T47D (cell line): ENCODE results near the gene STK32C.

Experiments
- DNase-seq, 2 experiments: peaks; one replicate each; pipeline versions ENCODE4 v3.0.0 to v3.0.0-alpha.2; 2011 to 2012; ENCODE audit warnings: low read depth in 1 of 2, low spot score in 1 of 2
- JUND ChIP-seq: IDR thresholded peaks from 2 replicates; pipeline ENCODE4 v1.6.1; 2012; ENCODE audit warnings: low read depth
- in situ Hi-C: cut with HindIII; loops from 2 replicates; pipeline ENCODE4 v1.10.0; 2016; ENCODE audit warnings: low sequenced_read_pairs, low pct_unique_long_range_greater_than_20kb

Gene STK32C

DNA sequence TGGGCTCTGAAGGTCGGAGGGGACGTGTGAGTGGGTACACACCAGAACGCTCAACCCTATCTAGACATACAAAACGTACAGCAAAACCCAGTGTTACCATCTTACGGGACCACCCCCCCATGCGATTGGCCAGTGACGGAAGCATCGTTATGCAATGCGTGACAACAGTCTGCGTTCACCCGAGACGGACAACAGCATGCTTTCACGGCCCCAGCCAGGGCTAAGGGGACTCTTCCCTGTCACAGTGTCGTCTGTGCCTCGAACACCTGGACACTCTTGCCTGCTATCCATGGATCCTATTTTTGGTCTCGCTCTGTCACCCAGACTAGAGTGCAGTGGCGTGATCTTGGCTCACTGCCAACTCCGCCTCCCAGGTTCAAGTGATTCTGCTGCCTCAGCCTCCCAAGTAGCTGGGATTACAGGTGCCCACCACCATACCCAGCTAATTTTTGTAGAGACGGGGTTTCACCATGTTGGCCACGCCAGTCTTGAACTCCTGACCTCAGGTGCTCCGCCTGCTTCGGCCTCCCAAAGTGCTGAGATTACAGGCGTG lies 97.7 kb downstream of the STK32C start:
- in situ Hi-C loops = no loop called here
- no peak for DNase-seq
- no peak for TF ChIP-seq JUND

DNA sequence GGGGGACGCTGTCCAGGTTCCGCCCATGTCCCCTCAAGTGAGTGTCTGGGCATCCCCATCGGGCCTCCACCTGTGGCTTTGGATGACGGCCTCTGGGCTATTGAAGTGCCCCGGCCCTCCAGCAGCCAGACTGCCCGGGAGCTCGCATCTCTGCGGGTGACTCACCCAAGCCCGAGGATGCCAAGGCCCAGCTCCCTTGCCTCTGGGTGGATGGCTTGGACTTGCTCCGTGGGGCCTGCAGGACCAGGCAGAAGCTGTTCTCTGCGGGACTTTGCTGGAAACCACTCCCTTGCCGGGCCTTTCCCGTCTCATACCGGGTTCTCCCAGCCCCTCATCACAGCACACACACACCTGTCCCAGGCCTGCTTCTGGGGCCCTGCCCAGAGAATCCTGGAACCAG lies 98.6 kb downstream of the STK32C start:
- in situ Hi-C loops = no loop called here
- TF ChIP-seq JUND = no peak
- no peak for DNase-seq

DNA sequence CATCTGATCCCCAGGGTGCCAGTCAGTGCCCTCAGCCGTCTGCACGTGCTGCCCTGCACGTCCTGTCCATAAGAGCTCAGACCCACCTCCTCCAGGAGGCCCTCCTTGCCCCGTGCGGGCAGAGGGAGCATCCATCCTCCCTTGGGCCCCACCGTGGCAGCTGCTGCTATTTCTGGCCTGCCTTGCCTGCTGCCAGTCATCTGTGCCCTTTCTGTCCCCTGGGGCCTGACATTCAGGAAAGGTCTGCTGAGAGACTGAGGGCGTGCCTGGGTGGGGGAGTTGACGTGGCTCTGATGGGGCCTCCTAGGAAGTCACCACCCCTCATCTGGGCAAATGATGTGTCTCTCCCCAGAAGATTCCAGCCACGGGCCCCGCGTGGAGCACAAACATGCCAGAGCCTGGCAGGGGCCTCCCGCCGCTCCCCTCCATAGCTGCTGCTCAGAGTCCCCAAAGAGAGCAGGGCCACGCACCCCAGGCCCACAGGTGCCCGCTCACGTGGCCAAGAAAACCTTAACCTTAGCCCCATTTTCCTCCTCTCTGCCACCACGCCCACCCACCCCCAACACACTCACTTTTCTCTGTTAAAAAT lies 99.2 kb downstream of the STK32C start:
- in situ Hi-C loops = no loop called here
- TF ChIP-seq JUND = no peak
- DNase-seq = no peak

DNA sequence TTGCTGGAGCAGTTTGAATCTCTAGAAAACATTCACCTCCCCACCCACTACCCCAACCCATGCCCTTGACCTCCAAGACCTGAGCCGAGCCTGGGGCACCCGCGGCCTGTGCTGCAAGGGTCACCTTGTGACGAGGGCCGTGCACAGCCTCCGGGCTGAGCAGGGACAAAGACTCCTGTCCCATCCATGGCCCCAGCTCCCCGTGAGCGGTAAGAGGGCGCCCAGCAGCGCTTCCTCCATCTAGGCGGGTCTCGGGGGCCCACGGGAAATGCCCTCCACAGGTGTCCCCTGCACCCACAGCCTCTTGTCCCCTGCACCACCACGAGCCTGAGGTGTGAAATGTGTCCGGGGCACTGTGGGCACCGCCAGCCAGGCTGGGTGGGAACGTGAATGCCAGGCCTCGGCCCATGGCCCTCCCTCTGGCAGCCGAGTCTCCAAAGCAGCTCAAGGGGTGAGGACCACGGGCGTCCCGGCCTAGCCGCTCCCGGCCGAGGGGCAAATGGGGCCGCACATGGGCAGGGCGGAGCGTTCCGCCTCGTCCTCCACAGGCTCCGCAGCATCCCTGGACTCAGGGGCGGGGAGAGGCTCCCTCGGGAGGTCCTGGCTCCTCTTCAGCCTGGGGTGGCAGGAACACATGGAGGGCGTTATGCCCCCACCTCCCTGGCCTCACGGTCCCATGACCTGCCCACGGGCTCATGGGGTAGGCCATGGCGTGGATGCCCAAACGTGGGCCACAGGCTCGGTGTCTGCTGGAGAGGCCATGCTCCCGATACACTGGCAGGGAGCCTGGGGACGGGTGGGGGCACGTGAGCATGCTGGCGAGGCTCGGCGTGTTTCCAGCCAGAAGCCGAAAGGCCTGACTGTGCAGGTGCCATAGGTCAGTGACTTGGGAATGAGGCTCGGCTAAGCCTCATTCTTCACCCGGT lies 100.0 kb downstream of the STK32C start:
- DNase-seq = no peak
- in situ Hi-C loops = no loop called here
- no peak for TF ChIP-seq JUND

DNA sequence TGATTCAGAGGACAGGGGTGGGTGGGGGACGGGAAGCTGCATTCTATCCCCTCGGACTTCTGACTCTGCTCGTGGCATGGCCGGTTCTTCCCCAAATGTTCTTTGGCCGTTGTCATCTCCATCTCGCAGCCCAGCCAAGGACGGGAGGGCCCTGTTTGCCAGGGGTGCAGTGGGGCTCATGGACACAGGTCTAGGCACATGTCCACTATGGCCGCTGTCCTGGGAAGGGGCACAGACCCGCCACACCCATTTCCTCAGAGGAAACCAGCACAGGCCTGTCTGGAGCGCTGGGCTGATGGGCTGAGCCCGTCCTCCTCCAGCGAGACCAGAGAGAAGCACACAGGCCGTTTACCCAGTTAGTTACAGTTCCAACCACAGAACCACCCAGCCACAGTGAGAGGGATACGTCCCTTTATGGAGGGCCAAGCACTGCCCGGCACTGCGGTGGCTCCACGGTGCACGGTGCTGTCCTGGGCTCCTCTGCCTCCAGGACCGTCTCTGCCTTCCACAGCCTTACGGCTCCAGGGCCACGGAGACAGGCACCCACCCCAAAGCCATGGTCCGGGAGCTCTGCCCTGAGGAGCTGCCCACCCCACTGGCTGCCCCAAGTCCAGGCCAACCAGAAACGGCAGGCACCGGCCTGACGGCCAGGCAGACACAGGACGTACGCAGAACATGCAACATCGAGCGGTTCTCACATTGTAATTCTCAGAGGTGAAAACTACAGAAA lies 100.8 kb downstream of the STK32C start:
- no peak for DNase-seq
- in situ Hi-C loops = no loop called here
- no peak for TF ChIP-seq JUND

DNA sequence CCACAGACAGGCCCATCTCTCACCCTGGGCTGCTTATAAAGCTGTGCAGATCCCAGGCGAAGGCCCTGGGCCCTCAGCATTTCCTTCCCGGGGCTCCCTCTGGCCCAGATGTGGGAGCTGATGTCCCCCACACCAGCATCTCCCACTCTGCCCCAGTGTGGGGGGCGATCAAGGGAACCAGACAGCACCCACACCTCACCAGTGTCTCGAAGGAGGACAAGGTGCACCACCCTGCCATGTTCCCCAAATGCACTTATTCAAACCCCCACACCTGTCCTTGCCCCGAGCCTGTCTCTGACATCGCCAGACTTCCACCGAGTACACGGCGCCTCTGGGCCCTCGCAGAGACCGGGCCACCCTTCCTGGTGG lies 101.4 kb downstream of the STK32C start:
- DNase-seq = no peak
- no peak for TF ChIP-seq JUND
- in situ Hi-C loops = no loop called here

DNA sequence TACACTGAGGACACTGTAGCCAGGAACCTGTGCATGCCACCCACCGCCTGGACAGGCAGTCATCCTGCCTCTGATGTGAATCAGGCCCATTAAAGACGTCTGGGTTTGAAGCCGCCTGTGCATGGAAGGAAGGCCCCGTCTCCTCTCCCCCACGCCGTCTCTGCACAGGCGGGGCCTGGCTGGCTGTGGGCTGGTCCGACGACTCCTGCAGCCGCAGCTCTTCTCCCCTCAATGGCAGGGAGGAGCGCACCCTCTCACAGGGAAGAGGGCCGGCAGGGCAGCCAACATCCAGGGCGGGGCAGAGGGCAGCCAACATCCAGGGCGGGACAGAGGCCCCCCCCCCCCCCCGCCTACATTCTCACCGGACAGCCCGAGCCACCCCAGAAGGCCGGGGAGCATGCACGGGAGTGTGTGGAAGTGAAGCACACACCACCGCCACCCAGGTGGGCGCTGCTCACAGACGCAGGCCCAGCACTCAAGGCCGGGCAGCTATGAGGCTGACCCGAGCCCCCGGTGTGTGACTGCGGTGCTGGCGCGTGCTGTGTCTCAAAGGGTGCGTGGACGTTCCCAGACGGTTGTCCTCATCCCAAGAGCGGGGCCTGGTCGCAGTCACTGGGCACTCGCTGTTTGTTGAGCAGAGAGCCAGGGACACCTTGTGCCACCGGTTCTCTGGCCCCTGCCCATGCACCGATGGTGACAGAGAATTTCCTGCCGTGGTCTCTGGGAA lies 101.9 kb downstream of the STK32C start:
- in situ Hi-C loops = no loop called here

DNA sequence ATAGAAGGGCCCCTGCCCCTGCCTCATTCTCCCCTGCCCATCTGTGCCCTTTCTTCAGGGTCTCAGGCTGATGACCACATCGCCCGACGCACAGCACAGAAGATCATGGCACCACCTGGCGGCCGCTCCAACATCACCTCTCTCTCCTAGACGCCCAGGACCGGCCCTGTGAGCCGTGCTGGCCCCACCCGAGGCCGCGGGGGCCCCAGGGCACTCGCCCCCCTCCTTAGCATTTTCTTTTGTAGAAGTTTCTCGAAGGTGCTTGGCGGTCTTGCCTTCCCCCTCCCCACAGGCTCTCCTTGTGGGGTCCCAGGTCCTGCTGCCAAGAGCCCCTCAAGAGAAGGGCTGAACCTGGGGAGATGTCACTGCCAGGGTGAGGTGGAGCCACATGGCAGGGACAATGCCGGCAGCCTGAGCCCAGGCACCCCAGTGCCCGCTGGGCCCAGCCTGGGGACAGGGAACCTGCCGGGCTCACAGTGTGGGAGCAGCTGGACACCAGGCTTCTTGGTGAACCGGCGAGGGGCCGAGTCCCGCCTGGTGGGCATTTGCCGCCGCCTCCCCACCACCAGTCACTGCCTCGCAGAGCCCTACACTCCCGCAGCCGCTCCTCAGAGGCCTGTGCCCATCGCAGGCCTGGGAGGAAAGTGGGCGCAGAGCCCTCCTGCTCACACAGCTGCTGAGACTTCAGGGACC lies 102.8 kb downstream of the STK32C start:
- peak in 1 of 2 experiments; percentile 18 for DNase-seq
- TF ChIP-seq JUND = no peak
- in situ Hi-C loops = no loop called here

More for the DNA sequence above, 101.9 kb downstream of the STK32C start:
- no peak for DNase-seq
- no peak for TF ChIP-seq JUND

DNA sequence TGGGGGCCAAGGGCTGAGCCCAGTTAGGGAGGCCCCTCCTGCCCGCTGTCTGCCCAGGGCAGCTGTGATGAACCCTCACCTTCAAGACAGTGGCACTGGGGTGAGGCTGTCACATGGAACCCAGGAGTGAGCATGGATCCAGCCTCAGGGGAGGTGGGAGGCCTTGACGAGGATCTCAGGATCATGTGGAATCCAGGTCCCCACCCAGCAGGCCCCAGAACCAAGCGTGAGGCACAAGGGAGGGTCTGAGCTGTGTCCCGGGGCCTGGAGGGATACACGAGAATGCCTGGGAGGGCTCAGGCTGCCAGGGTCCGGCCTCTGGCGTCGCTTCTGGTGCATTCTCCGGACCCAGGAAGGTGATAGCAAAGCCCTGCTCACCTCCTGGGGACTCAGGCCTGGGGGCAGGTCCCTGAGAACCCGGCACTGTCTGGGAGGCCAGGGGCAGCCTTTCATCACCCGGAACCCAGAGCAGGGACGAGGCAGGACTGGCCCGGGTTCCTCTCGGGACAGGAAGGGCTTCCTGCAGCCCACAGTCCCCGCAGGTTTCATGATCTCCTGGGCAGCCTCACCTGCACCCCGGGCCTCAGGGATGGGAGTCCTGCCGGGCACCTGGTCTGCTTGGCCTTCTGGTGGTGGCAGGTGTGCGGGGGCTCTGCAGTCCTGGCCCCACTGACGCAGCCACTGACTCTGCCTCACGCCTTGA lies 103.5 kb downstream of the STK32C start:
- TF ChIP-seq JUND = no peak
- DNase-seq = no peak
- in situ Hi-C loops = no loop called here

DNA sequence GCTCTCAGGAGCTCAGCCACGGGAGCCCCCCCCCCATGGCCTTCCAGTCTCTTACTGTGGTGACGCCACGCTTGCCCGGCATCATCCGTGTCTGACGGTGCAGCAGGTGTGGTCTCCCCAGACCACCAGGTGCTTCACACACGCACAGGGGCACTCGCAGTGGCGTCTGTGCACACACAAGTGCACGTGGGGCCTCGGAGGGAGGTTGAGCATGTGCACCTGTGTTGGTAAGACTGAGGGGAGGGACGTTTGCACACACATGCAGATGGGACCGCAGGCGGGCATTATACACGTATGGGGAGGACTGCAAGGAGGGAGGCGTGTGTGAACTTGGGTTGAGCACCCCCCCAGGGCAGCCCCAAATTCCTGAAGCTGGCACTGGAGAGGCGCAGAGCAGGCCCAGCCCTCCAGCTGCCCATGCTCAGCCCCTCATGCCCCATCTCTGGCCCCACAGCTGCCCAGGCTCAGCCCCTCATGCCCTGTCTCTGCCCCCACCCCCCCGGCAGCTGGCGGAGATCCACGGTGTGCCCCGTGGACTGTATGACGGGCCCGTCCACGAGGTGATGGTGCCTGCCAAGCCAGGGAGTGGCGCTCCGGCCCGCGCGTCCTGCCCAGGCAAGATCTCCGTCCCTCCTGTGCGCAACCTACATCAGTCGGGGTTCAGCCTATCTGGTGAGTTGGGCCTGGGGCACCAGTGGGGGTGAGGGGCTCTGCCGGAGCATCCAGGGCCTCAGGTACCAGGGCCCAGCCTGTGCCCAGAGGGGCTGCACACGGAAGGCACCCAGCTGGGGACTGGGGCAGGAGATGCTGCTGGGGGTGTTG lies 104.3 kb downstream of the STK32C start:
- no peak for DNase-seq
- in situ Hi-C loops = no loop called here

More for the DNA sequence above, 104.3 kb downstream of the STK32C start:
- TF ChIP-seq JUND = no peak
